Natural killer cell (primary cell): ENCODE data around the gene COL5A1. TPM values are rescaled to one million over a fixed set of nuclear protein-coding genes. Genes with fewer than 3 reads are reported as not detected.

ENCODE experiments used
- ATAC-seq, 3 donors: fragments of 150-1000 bp in 2 of 3; fragments of 200-7000 bp in 1 of 3; cut with Tn5 transposase; 1 replicate in 1 of 3; 2 replicates in 2 of 3; pipeline ENCODE4 v1.10.0; 2021; ENCODE audit warnings: mild to moderate bottlenecking in 2 of 3, moderate library complexity in 2 of 3
- DNase-seq, 2 donors: peaks; one replicate each; pipeline versions ENCODE4 v3.0.0 to v3.0.0-alpha.2; 2013 to 2021; ENCODE audit warnings: mixed read lengths in 1 of 2
- H3K27ac ChIP-seq: one replicate; pipeline ENCODE4 v1.5.1; 2013; ENCODE audit warnings: mild to moderate bottlenecking, low read length
- H3K27me3 ChIP-seq: one replicate; pipeline ENCODE4 v1.6.1; 2013; ENCODE audit warnings: low read length; ENCODE audit not compliant: control insufficient read depth, insufficient read depth
- H3K36me3 ChIP-seq: one replicate; pipeline ENCODE4 v1.6.1; 2013; ENCODE audit warnings: low read length; ENCODE audit not compliant: control insufficient read depth, insufficient read depth
- H3K4me1 ChIP-seq: one replicate; pipeline ENCODE4 v1.6.1; 2013; ENCODE audit warnings: low read length; ENCODE audit not compliant: control insufficient read depth, insufficient read depth
- H3K4me3 ChIP-seq: one replicate; pipeline ENCODE4 v1.5.1; 2013; ENCODE audit warnings: low read length
- H3K9me3 ChIP-seq: one replicate; pipeline ENCODE4 v1.6.1; 2013; ENCODE audit warnings: low read length; ENCODE audit not compliant: control insufficient read depth, insufficient read depth
- H3K27ac Mint-ChIP-seq, 2 donors: one replicate each; pipeline ENCODE4 v1.8.0; 2022; ENCODE audit warnings: mild to moderate bottlenecking in 2 of 2, mixed read lengths in 2 of 2, moderate library complexity in 1 of 2
- H3K27me3 Mint-ChIP-seq, 2 donors: one replicate each; pipeline ENCODE4 v1.8.0; 2022; ENCODE audit warnings: low read depth in 2 of 2, mixed read lengths in 2 of 2
- H3K36me3 Mint-ChIP-seq: one replicate; pipeline ENCODE4 v1.8.0; 2022; ENCODE audit warnings: mixed read lengths
- H3K4me1 Mint-ChIP-seq, 2 donors: one replicate each; pipeline ENCODE4 v1.8.0; 2022; ENCODE audit warnings: mixed read lengths in 2 of 2
- H3K4me3 Mint-ChIP-seq: one replicate; pipeline ENCODE4 v1.8.0; 2022; ENCODE audit warnings: mild to moderate bottlenecking, moderate library complexity, mixed read lengths
- H3K9me3 Mint-ChIP-seq, 2 donors: one replicate each; pipeline ENCODE4 v1.8.0; 2022; ENCODE audit warnings: mixed read lengths in 2 of 2
- WGBS: methylation state at CpG from one replicate; pipeline ENCODE4 v1.1.7; 2013; ENCODE audit warnings: missing lambda C conversion rate; ENCODE audit not compliant: insufficient coverage; 5-methylcytosine and 5-hydroxymethylcytosine counted together
- intact Hi-C: fragments of 100-400 bp; cut with micrococcal nuclease; formaldehyde crosslinking; loops from one replicate; pipeline ENCODE4 v1.14.2; 2022
- total RNA-seq, 4 donors: library from RNA; stranded (reverse); fragments of 120-200 nt in 1 of 4; gene quantifications; one replicate each; pipeline versions ENCODE4 v1.2.3 to v1.2.4, GENCODE V29; 2013 to 2022
- TF ChIP-seq, protein P1 (sequence below): fragments of 200-600 bp; IDR thresholded peaks from one replicate; pipeline ENCODE4 v1.8.0; 2022; ENCODE audit warnings: antibody characterized with exemption

COL5A1 gene
- total RNA-seq, 3 donors from 2014 or later (not counting 1 experiment from before 2014, with no cell fraction given) = 0.11 to 0.28 (median 0.23) TPM

DNA sequence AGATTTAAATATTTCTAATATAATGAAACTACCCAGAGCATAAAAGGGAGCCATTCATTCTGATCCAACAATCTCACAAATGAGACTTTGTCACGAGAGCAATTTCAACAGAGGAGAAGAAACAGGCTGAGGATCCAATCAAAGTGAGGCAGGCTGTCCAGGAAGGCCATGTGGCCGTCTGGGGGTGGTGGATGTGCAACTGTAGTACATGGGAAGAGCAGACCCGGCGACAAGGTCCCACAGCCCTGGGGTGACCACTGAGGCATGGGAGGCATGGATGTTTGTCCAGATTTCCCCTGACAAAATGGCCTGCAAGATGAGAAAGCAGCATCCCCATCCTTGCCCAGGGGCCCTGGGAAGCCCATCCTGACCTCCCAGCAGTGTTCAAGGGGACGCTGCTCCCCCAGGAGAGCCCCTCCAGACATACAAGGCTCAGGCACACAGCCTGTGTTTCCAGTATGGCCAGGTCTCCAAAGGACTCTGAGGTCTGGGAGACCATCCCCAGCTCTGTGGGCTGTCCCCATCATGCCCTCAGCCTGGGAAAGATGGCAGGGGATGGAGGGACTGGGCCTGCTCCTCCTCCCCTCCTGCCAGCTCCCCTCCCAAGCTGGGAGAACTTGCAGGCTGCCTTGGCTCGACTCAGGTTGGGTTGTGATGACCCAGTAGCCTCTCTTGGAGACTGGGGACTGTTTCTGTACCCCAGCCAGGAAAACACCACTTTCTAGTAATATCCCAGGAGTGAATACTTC lies 211.5 kb downstream of the COL5A1 start:
- Histone ChIP-seq H3K36me3 (no peaks in the 10 kb centered on the region), H3K9me3 (no peaks in the 10 kb centered on the region), H3K27ac (no peak overlapping the region), H3K4me1 (no peaks in the 10 kb centered on the region), H3K27me3 (no peaks in the 10 kb centered on the region), H3K4me3 (no peak overlapping the region)
- DNase-seq = no peak
- 82% methylated on average over 6 of the region's 6 CpGs for WGBS
- intact Hi-C loops = no loop called here
- H3K27ac Mint-ChIP-seq = no peak overlapping the region
- H3K27me3 Mint-ChIP-seq = peaks cover 0 to 4% of the 10 kb centered on the region in 2 donors
- no peak for ATAC-seq
- no peaks in the 10 kb centered on the region for H3K4me1 Mint-ChIP-seq
- H3K36me3 Mint-ChIP-seq = no peaks in the 10 kb centered on the region
- H3K4me3 Mint-ChIP-seq = no peak overlapping the region
- H3K9me3 Mint-ChIP-seq = peaks cover 2 to 4% of the 10 kb centered on the region in 2 donors
- TF ChIP-seq, protein P1, sequence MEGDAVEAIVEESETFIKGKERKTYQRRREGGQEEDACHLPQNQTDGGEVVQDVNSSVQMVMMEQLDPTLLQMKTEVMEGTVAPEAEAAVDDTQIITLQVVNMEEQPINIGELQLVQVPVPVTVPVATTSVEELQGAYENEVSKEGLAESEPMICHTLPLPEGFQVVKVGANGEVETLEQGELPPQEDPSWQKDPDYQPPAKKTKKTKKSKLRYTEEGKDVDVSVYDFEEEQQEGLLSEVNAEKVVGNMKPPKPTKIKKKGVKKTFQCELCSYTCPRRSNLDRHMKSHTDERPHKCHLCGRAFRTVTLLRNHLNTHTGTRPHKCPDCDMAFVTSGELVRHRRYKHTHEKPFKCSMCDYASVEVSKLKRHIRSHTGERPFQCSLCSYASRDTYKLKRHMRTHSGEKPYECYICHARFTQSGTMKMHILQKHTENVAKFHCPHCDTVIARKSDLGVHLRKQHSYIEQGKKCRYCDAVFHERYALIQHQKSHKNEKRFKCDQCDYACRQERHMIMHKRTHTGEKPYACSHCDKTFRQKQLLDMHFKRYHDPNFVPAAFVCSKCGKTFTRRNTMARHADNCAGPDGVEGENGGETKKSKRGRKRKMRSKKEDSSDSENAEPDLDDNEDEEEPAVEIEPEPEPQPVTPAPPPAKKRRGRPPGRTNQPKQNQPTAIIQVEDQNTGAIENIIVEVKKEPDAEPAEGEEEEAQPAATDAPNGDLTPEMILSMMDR = no peak

DNA sequence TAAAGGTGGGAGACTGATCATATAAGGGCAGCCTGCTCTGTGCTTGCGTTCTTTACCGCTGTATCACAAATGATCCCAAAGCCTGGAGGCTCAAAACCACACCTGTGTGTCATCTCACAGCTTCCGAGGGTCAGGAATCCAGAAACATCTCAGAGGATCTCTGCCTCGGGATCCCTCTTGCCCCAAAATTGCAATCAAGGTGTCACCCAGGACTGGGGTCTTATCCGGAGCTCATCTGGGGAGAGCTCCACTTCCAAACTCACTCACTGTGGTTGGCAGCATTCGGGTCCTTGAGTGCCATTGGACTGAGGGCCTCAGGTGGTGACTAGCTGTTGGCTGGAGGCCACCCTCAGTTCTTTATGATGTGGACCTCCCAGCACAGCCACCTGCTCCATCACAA lies 212.3 kb downstream of the COL5A1 start:
- TF ChIP-seq, protein P1 = no peak
- intact Hi-C loops = no loop called here
- Histone ChIP-seq H3K27me3 (no peaks in the 10 kb centered on the region), H3K9me3 (no peaks in the 10 kb centered on the region), H3K4me3 (no peak overlapping the region), H3K36me3 (no peaks in the 10 kb centered on the region), H3K27ac (no peak overlapping the region), H3K4me1 (no peaks in the 10 kb centered on the region)
- Mint-ChIP-seq H3K4me1 (no peaks in the 10 kb centered on the region), H3K36me3 (no peaks in the 10 kb centered on the region), H3K9me3 (peaks cover 2 to 4% of the 10 kb centered on the region in 2 donors), H3K27me3 (peaks cover 0 to 4% of the 10 kb centered on the region in 2 donors), H3K4me3 (no peak overlapping the region), H3K27ac (no peak overlapping the region)
- DNase-seq (no peak), ATAC-seq (no peak)
- 89% methylated on average over 6 of the region's 6 CpGs for WGBS

DNA sequence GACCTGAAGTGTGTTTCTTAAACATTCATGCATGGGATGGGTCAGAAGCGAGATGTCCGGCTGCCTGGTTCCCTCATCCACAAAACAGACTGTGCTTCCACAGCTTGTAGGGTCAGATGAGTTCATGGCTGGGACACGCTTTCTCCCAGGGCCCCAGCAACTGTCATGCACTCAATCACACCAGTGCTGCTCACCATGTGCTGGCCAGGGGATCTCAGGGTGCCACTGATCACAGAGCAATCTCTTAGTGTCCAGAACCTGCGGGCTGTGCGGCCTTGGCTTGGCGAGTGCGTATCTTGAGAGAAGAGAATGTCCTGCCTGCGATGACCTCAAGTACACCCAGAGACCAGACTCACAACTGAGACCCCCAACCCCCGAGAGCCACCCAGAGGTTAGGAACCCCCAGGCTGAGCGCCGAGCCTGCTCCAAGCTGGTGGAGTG lies 213.0 kb downstream of the COL5A1 start:
- Mint-ChIP-seq H3K27ac (no peak overlapping the region), H3K4me1 (no peaks in the 10 kb centered on the region), H3K9me3 (peaks cover 2 to 4% of the 10 kb centered on the region in 2 donors), H3K27me3 (peaks cover 0 to 4% of the 10 kb centered on the region in 2 donors), H3K4me3 (no peak overlapping the region), H3K36me3 (no peaks in the 10 kb centered on the region)
- intact Hi-C loops = no loop called here
- H3K36me3 ChIP-seq = no peaks in the 10 kb centered on the region
- DNase-seq (no peak), ATAC-seq (no peak)
- TF ChIP-seq, protein P1 = no peak
- WGBS = 96% methylated on average over 11 of the region's 11 CpGs
- H3K27me3 ChIP-seq = no peaks in the 10 kb centered on the region
- no peaks in the 10 kb centered on the region for H3K4me1 ChIP-seq
- no peaks in the 10 kb centered on the region for H3K9me3 ChIP-seq
- no peak overlapping the region for H3K27ac ChIP-seq
- no peak overlapping the region for H3K4me3 ChIP-seq
